Astrocyte (in vitro differentiated cells and primary cell): ENCODE data around the gene SERPINA9. TPM values are rescaled to one million over a fixed set of nuclear protein-coding genes. Genes with fewer than 3 reads are reported as not detected.

Experiments
- DNase-seq: peaks from one replicate; pipeline ENCODE4 v3.0.0-alpha.2; 2010; ENCODE audit warnings: low read depth
- FAIRE-seq: peaks from 2 replicates; lab custom pipeline; 2011; peaks lifted over from hg19 to GRCh38; lab: Jason Lieb, UNC
- H2AFZ ChIP-seq: 2 replicates; pipeline ENCODE4 v1.6.0; 2012; ENCODE audit warnings: low read depth, low read length, inconsistent platforms
- H3K27ac ChIP-seq: 2 replicates; pipeline ENCODE4 v1.5.1; 2011; ENCODE audit warnings: low read depth, low read length, inconsistent platforms
- H3K27me3 ChIP-seq: 2 replicates; pipeline ENCODE4 v1.6.0; 2011; ENCODE audit warnings: low read length, inconsistent platforms; ENCODE audit not compliant: insufficient read depth
- H3K36me3 ChIP-seq: 2 replicates; pipeline ENCODE4 v1.5.1; 2011; ENCODE audit warnings: low read length, inconsistent platforms; ENCODE audit not compliant: insufficient read depth
- H3K4me1 ChIP-seq: 2 replicates; pipeline ENCODE4 v1.5.1; 2011; ENCODE audit warnings: low read length, inconsistent platforms; ENCODE audit not compliant: insufficient read depth
- H3K4me2 ChIP-seq: 2 replicates; pipeline ENCODE4 v1.6.0; 2012; ENCODE audit warnings: low read length, inconsistent platforms
- H3K4me3 ChIP-seq: 2 replicates; pipeline ENCODE4 v1.5.1; 2011; ENCODE audit warnings: low read depth, mild to moderate bottlenecking, low read length, inconsistent platforms; ENCODE audit not compliant: insufficient read depth
- H3K79me2 ChIP-seq: 2 replicates; pipeline ENCODE4 v1.6.0; 2012; ENCODE audit warnings: mild to moderate bottlenecking, low read length, inconsistent platforms; ENCODE audit not compliant: insufficient read depth
- H3K9ac ChIP-seq: 2 replicates; pipeline ENCODE4 v1.6.0; 2012; ENCODE audit warnings: mild to moderate bottlenecking, low read length, inconsistent platforms
- H3K9me3 ChIP-seq: 2 replicates; pipeline ENCODE4 v1.5.1; 2012; ENCODE audit warnings: low read depth, mild to moderate bottlenecking, low read length, inconsistent platforms; ENCODE audit not compliant: insufficient read depth
- H4K20me1 ChIP-seq: 2 replicates; pipeline ENCODE4 v1.6.0; 2012; ENCODE audit warnings: low read length, inconsistent platforms; ENCODE audit not compliant: insufficient read depth
- H3K27ac Mint-ChIP-seq: one replicate; pipeline ENCODE4 v1.8.0; 2021; ENCODE audit warnings: mild to moderate bottlenecking, mixed read lengths; ENCODE audit not compliant: unreplicated experiment
- H3K27me3 Mint-ChIP-seq: one replicate; pipeline ENCODE4 v1.8.0; 2021; ENCODE audit warnings: low read depth, mixed read lengths; ENCODE audit not compliant: unreplicated experiment
- H3K36me3 Mint-ChIP-seq: one replicate; pipeline ENCODE4 v1.8.0; 2021; ENCODE audit warnings: low read depth, mixed read lengths; ENCODE audit not compliant: unreplicated experiment
- H3K4me1 Mint-ChIP-seq: one replicate; pipeline ENCODE4 v1.8.0; 2021; ENCODE audit warnings: low read depth, mixed read lengths; ENCODE audit not compliant: unreplicated experiment
- H3K4me3 Mint-ChIP-seq: one replicate; pipeline ENCODE4 v1.8.0; 2021; ENCODE audit warnings: mild to moderate bottlenecking, moderate library complexity, mixed read lengths; ENCODE audit not compliant: unreplicated experiment
- H3K9me3 Mint-ChIP-seq: one replicate; pipeline ENCODE4 v1.8.0; 2021; ENCODE audit warnings: mild to moderate bottlenecking, mixed read lengths; ENCODE audit not compliant: unreplicated experiment
- CTCF ChIP-seq: IDR thresholded peaks from 2 replicates; pipeline ENCODE4 v1.5.1; 2011; ENCODE audit warnings: low read depth, mild to moderate bottlenecking, inconsistent platforms, low read length, moderate library complexity; ENCODE audit not compliant: insufficient read depth
- EZH2 ChIP-seq: IDR thresholded peaks from 2 replicates; pipeline ENCODE4 v1.6.1; 2012; ENCODE audit warnings: mild to moderate bottlenecking, low read length, inconsistent platforms; ENCODE audit not compliant: insufficient read depth
- total RNA-seq: library from RNA; stranded (reverse); gene quantifications from 2 replicates; pipeline ENCODE4 v1.2.1, GENCODE V29; 2021

The SERPINA9 gene
- total RNA-seq, 1 donor from 2014 or later = not detected

GRCh38 chr14:94509356-94509755 is 33.4 kb upstream of the SERPINA9 start, which contains the start of gene SERPINA12:
TSS of gene SERPINA12 (minus strand) at chr14:94509469. CDS start at chr14:94498397, 11,072 bp downstream.
- no peak within 1 kb of the TSS for H3K9ac ChIP-seq
- H3K79me2 ChIP-seq = no peaks in the 10 kb centered on the region
- H3K4me1 ChIP-seq = no peaks in the 10 kb centered on the region
- Mint-ChIP-seq H3K4me3 (no peak within 1 kb of the TSS), H3K36me3 (no peaks in the 10 kb centered on the region), H3K9me3 (no peaks in the 10 kb centered on the region), H3K4me1 (no peaks in the 10 kb centered on the region), H3K27ac (no peak within 1 kb of the TSS), H3K27me3 (peaks cover 19% of the 10 kb centered on the region)
- no peak within 1 kb of the TSS for H2AFZ ChIP-seq
- H3K4me2 ChIP-seq = no peak within 1 kb of the TSS
- H3K36me3 ChIP-seq = no peaks in the 10 kb centered on the region
- no peak for FAIRE-seq
- no peaks in the 10 kb centered on the region for H4K20me1 ChIP-seq
- TF ChIP-seq EZH2 (no peak), CTCF (no peak)
- H3K27ac ChIP-seq = no peak within 1 kb of the TSS
- DNase-seq = no peak
- peaks cover 7% of the 10 kb centered on the region for H3K27me3 ChIP-seq
- no peak within 1 kb of the TSS for H3K4me3 ChIP-seq
- no peaks in the 10 kb centered on the region for H3K9me3 ChIP-seq

GRCh38 chr14:94505641-94506040 is 29.6 kb upstream of the SERPINA9 start:
- Histone ChIP-seq H3K9ac (no peak overlapping the region), H3K27ac (no peak overlapping the region), H2AFZ (no peak overlapping the region), H4K20me1 (no peaks in the 10 kb centered on the region), H3K27me3 (peaks cover 3% of the 10 kb centered on the region), H3K36me3 (no peaks in the 10 kb centered on the region), H3K4me3 (no peak overlapping the region), H3K9me3 (no peaks in the 10 kb centered on the region), H3K4me2 (no peak overlapping the region), H3K79me2 (no peaks in the 10 kb centered on the region), H3K4me1 (no peaks in the 10 kb centered on the region)
- TF ChIP-seq EZH2 (no peak), CTCF (no peak)
- no peak for DNase-seq
- no peak overlapping the region for H3K4me3 Mint-ChIP-seq
- no peaks in the 10 kb centered on the region for H3K9me3 Mint-ChIP-seq
- no peaks in the 10 kb centered on the region for H3K4me1 Mint-ChIP-seq
- FAIRE-seq = no peak
- peaks cover 25% of the 10 kb centered on the region for H3K27me3 Mint-ChIP-seq
- H3K27ac Mint-ChIP-seq = no peak overlapping the region
- no peaks in the 10 kb centered on the region for H3K36me3 Mint-ChIP-seq

GRCh38 chr14:94505206-94505605 is 29.2 kb upstream of the SERPINA9 start:
- no peaks in the 10 kb centered on the region for H3K36me3 Mint-ChIP-seq
- H3K27me3 ChIP-seq = peaks cover 3% of the 10 kb centered on the region
- H3K27ac Mint-ChIP-seq = no peak overlapping the region
- H3K4me1 Mint-ChIP-seq = no peaks in the 10 kb centered on the region
- H4K20me1 ChIP-seq = no peaks in the 10 kb centered on the region
- no peak overlapping the region for H2AFZ ChIP-seq
- no peak for TF ChIP-seq EZH2
- TF ChIP-seq CTCF = no peak
- no peak for FAIRE-seq
- no peaks in the 10 kb centered on the region for H3K4me1 ChIP-seq
- no peaks in the 10 kb centered on the region for H3K79me2 ChIP-seq
- H3K4me3 Mint-ChIP-seq = no peak overlapping the region
- H3K9ac ChIP-seq = no peak overlapping the region
- H3K9me3 ChIP-seq = no peaks in the 10 kb centered on the region
- no peak overlapping the region for H3K4me3 ChIP-seq
- no peak overlapping the region for H3K27ac ChIP-seq
- DNase-seq = no peak
- H3K4me2 ChIP-seq = no peak overlapping the region
- H3K9me3 Mint-ChIP-seq = peaks cover 3% of the 10 kb centered on the region
- H3K36me3 ChIP-seq = no peaks in the 10 kb centered on the region
- peaks cover 29% of the 10 kb centered on the region for H3K27me3 Mint-ChIP-seq
